ENCODE measurements around the gene BCL11B. TPM values are rescaled to one million over a fixed set of nuclear protein-coding genes. Genes with fewer than 3 reads are reported as not detected.

Gene BCL11B
- total RNA-seq, 1 experiment from 2014 or later, result 0.84 TPM

GRCh38 chr14:99128185-99128584 is 143.8 kb downstream of the BCL11B start:
- no TSS peak for BruUV-seq (replicated peaks)
- intact Hi-C loops (cut with micrococcal nuclease), result loop anchor here (5.0 kb wide), 1 partner anchor 171 kb away; no protein-coding TSS in a partner anchor

GRCh38 chr14:99127651-99128167 is 144.3 kb downstream of the BCL11B start:
- no peaks in the 10 kb centered on the region for H3K9me3 Mint-ChIP-seq (ENCODE audit: unreplicated experiment)
- no peak overlapping the region for H3K4me3 Mint-ChIP-seq (ENCODE audit: unreplicated experiment)
- no peak for TF ChIP-seq CTCF (IDR thresholded peaks at IDR 0.05; ENCODE audit: unreplicated experiment)
- intact Hi-C loops (cut with micrococcal nuclease), result loop anchor here (5.0 kb wide), 1 partner anchor 170 kb away; no protein-coding TSS in a partner anchor
- DNase-seq (ENCODE audit: unreplicated experiment), result peak; percentile 95
- BruUV-seq (replicated peaks), result no TSS peak
- CTCF ChIA-PET, result interaction anchor here (0.6 kb wide), 1 partner anchor 36 kb away, joined by 3 read pairs; no protein-coding TSS in a partner anchor
- POLR2A ChIA-PET, result interaction anchor here (0.6 to 1.3 kb wide), 7 partner anchors 13 to 175 kb away, joined by 3 to 5 read pairs (median 3); no protein-coding TSS in a partner anchor
- peaks cover 15% of the 10 kb centered on the region for H3K4me1 Mint-ChIP-seq (ENCODE audit: insufficient read depth, unreplicated experiment)
- H3K27me3 Mint-ChIP-seq (ENCODE audit: insufficient read depth, unreplicated experiment), result peaks cover 13% of the 10 kb centered on the region
- peak overlapping the region; percentile 44 for H3K27ac Mint-ChIP-seq (ENCODE audit: low read depth, unreplicated experiment)
- peaks cover 4% of the 10 kb centered on the region for H3K36me3 Mint-ChIP-seq (ENCODE audit: insufficient read depth, unreplicated experiment)

More at GRCh38 chr14:99128185-99128584, 143.8 kb downstream of the BCL11B start:
- no peak overlapping the region for H3K4me3 Mint-ChIP-seq (ENCODE audit: unreplicated experiment)
- H3K36me3 Mint-ChIP-seq (ENCODE audit: insufficient read depth, unreplicated experiment), result peaks cover 4% of the 10 kb centered on the region
- DNase-seq (ENCODE audit: unreplicated experiment), result no peak
- TF ChIP-seq CTCF (IDR thresholded peaks at IDR 0.05; ENCODE audit: unreplicated experiment), result no peak
- H3K27me3 Mint-ChIP-seq (ENCODE audit: insufficient read depth, unreplicated experiment), result peaks cover 13% of the 10 kb centered on the region
- ChIA-PET POLR2A (interaction anchor here (0.9 to 1.2 kb wide), 4 partner anchors 29 to 174 kb away, joined by 3 to 5 read pairs (median 4); no protein-coding TSS in a partner anchor), CTCF (interaction anchor here (0.6 kb wide), 2 partner anchors 34 to 643 kb away, joined by 3 read pairs; no protein-coding TSS in a partner anchor)
- H3K9me3 Mint-ChIP-seq (ENCODE audit: unreplicated experiment), result no peaks in the 10 kb centered on the region
- peak overlapping the region; percentile 44 for H3K27ac Mint-ChIP-seq (ENCODE audit: low read depth, unreplicated experiment)
- peaks cover 15% of the 10 kb centered on the region for H3K4me1 Mint-ChIP-seq (ENCODE audit: insufficient read depth, unreplicated experiment)

- TF ChIP-seq CTCF (IDR thresholded peaks at IDR 0.05; ENCODE audit: unreplicated experiment), result no peak
- intact Hi-C loops (cut with micrococcal nuclease), result loop anchor here (5.0 kb wide), 1 partner anchor 169 kb away; no protein-coding TSS in a partner anchor
- Mint-ChIP-seq H3K27me3 (ENCODE audit: insufficient read depth, unreplicated experiment) (peaks cover 13% of the 10 kb centered on the region), H3K36me3 (ENCODE audit: insufficient read depth, unreplicated experiment) (peaks cover 9% of the 10 kb centered on the region), H3K4me3 (ENCODE audit: unreplicated experiment) (no peak overlapping the region), H3K9me3 (ENCODE audit: unreplicated experiment) (no peaks in the 10 kb centered on the region), H3K27ac (ENCODE audit: low read depth, unreplicated experiment) (no peak overlapping the region), H3K4me1 (ENCODE audit: insufficient read depth, unreplicated experiment) (peaks cover 15% of the 10 kb centered on the region)
- ChIA-PET CTCF (no interaction called here), POLR2A (interaction anchor here (0.7 kb wide), 1 partner anchor 27 kb away, joined by 5 read pairs; no protein-coding TSS in a partner anchor)
- no TSS peak for BruUV-seq (replicated peaks)
- peak; percentile 56 for DNase-seq (ENCODE audit: unreplicated experiment)
These were observed 146.2 kb downstream of the BCL11B start for GRCh38 chr14:99125616-99126431.

- Mint-ChIP-seq H3K4me1 (ENCODE audit: insufficient read depth, unreplicated experiment) (peaks cover 15% of the 10 kb centered on the region), H3K9me3 (ENCODE audit: unreplicated experiment) (no peaks in the 10 kb centered on the region), H3K4me3 (ENCODE audit: unreplicated experiment) (no peak overlapping the region), H3K27me3 (ENCODE audit: insufficient read depth, unreplicated experiment) (peaks cover 11% of the 10 kb centered on the region), H3K36me3 (ENCODE audit: insufficient read depth, unreplicated experiment) (peaks cover 9% of the 10 kb centered on the region), H3K27ac (ENCODE audit: low read depth, unreplicated experiment) (no peak overlapping the region)
- intact Hi-C loops (cut with micrococcal nuclease), result loop anchor here (5.0 kb wide), 1 partner anchor 168 kb away; no protein-coding TSS in a partner anchor
- CTCF ChIA-PET, result no interaction called here
- no TSS peak for BruUV-seq (replicated peaks)
- TF ChIP-seq CTCF (IDR thresholded peaks at IDR 0.05; ENCODE audit: unreplicated experiment), result no peak
- POLR2A ChIA-PET, result interaction anchor here (0.6 to 0.7 kb wide), 2 partner anchors 27 to 122 kb away, joined by 4 to 5 read pairs; no protein-coding TSS in a partner anchor
- DNase-seq (ENCODE audit: unreplicated experiment), result no peak
These were observed 146.9 kb downstream of the BCL11B start for GRCh38 chr14:99125113-99125512.

All from MCF 10A (cell line).